CD4-positive, alpha-beta T cell treated with Interleukin-4 for 4 hours (primary cell): Measurements from ENCODE around the gene EBI3.
"Not testable (repeated sequence)": the region's sequence is repeated elsewhere in the genome, so short reads cannot be mapped to it uniquely, and the experiment has no call there.

Source experiments
- DNase-seq: peaks from one replicate; pipeline ENCODE4 v3.0.0-alpha.2; 2020

The EBI3 gene

DNA sequence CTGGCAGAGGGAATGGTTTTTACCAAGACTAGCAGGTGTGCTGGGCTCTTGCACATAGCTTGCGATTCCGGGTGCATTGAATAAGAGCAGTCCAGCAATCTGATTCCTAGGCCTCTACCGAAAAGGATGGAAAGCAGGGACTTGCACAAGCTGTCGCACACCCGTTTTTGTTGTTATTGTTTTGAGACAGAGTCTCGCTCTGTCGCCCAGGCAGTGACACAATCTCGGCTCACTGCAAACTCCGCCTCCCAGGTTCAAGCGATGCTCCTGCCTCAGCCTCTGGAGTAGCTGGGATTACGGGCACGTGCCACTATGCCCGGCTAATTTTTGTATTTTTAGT lies 5.5 kb downstream of the EBI3 start:
- no peak for DNase-seq

DNA sequence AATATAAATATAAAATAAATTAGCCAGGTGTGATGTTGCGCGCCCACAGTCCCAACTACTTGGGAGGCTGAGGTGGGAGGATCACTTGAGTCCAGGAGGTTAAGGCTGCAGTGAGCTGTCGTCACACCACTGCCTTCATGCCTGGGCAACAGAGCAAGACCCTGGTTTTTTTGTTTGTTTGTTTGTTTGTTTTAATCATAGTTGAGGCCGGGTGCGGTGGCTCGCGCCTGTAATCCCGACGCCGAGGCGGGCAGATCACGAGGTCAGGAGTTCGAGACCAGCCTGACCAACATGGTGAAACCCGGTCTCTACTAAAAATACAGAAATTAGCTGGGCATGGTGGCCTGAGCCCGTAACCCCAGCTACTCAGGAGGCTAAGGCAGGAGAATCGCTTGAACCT lies 8.2 kb downstream of the EBI3 start:
- not testable (repeated sequence) for DNase-seq

DNA sequence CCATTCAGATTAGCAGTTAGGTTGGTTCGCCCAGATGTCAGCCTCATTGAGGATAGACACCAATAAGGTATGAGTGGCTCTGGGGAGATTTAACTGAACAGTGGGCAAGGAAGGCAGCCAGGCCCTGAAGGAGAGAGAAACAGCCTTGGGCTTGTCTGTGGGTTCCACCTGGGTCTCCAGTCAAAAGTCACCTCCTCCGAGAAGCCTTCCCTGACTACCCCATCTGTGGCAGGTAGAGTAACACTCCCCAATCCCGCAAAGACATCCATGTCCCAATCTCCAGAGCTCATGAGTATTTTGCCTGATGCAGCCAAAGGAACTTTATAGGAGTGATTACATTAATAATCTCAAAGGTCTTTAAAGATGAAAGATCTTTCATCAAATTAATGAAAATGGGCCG lies 9.5 kb downstream of the EBI3 start:
- DNase-seq, result no peak

DNA sequence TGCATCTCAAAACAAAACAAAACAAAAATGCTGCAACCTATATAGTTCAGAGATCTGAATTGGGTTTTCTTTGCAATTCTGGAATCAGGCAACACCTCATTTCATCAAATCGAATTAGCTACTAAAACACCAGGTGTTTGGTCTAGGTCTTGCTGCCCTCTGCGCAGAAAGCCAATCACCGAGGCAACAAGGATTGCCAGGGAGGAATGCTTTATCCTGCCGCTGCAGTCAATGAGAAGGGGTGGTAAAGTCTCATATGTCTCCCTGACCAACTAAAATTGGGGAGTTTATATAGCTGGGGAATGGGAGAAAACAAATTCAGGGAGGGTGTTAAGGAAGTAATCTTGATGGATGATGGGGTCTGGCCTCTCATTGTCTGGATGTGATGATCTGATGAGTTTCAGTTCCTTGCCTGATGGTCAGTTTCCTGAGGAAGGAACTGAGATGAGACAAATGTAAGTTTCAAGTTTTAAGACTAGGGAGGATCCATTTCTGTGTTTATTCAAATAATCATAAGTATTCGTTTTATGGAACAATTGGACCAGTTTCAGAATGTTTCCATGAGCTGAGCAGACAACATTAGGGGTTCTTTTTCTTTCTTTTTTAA lies 12.6 kb downstream of the EBI3 start:
- no peak for DNase-seq

DNA sequence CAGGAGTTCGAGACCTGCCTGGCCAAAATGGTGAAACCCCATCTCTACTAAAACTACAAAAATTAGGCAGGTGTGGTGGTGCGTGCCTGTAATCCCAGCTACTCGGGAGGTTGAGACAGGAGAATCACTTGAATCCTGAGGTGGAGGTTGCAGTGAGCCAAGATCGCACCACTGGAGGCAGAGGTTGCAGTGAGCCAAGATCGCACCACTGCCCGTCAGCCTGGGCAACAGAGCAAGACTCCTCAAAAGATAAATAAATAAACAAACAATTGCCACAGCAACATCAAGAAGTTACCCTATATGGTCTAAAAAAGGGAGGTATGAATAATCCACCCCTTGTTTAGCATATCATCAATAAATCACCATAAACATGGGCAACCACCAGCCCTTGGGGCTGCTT lies 16.6 kb downstream of the EBI3 start:
- DNase-seq, result not testable (repeated sequence)

DNA sequence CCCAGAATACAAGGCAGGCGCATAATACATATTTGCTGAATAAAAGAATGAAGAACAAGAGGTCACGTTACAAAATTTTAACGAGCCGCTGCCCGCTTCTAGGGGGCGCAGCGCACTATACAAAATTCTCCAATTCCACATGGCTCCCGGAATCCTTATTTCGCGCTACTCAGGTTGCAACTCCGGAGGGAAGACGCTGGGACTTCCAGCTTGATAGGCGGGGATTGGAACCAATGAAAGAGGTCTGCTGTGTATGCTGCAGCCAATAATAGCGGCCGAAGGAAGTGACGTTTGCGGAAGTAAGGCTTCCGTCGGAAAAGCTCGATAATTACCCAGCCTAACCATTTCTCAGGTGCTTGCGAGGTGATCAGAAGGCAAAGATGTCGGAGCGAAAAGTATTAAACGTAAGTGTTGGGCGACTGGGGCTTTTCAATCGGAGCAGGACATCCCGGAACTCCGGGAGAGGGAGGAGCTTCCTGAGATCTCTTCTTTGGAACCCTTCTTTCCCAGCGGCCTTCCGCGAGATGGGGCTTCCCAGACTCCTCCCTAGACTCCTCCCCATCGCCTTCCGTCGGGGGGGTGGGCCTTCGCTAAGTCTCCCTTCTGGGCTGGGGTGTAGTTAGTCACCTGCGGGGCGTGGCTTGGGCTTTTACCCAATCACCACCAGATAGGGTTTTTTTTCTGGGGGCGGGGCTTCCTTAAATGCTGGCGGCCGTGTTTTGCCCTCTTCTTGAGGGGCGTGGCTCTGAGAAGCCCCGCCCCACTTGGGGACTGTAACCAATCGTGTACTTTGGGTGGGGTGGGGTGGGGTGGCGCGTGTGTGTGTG lies 17.7 kb downstream of the EBI3 start, which contains the start of gene YJU2:
YJU2 (plus strand) TSS at position 314 of the 827 bp plus-strand sequence; CDS start at position 381, 67 bp downstream.
- DNase-seq, result peak; percentile 99

DNA sequence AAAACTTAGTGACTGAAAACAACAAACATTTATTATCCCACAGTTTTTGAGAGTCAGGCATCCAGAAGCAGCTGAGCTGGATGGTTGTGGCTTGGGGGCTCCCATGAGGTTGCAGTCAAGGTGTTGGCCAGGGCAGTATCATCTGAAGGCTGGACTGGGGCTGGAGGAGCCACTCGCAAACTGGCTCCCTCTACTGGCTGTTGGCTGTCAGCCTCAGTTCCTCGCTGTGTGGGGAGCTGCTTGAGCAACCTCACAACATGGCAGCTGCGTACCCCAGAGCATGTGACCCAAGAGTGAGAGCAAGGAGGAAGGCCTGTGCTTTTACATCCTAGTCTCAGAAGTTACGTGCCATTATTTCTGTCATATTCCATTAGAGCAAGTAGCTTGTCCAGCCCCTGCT lies 27.2 kb downstream of the EBI3 start:
- no peak for DNase-seq

DNA sequence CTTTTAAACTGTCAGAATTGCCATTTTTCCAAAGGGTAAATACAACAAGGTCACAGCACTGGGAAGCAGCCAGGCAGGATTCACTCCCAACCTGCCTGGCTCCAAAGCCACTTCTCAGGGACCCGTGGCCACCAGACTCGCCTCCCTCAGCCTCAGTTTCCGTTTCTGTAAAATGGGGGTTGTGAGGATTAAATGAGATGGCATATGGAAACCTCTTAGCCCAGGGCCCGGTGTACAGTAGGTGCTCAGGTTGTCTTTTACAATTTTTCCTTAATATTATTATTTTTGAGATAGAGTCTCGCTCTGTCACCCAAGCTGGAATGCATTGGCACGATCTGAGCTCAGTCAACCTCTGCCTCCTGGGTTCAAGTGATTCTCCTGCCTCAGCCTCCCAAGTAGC lies 27.7 kb downstream of the EBI3 start:
- no peak for DNase-seq

DNA sequence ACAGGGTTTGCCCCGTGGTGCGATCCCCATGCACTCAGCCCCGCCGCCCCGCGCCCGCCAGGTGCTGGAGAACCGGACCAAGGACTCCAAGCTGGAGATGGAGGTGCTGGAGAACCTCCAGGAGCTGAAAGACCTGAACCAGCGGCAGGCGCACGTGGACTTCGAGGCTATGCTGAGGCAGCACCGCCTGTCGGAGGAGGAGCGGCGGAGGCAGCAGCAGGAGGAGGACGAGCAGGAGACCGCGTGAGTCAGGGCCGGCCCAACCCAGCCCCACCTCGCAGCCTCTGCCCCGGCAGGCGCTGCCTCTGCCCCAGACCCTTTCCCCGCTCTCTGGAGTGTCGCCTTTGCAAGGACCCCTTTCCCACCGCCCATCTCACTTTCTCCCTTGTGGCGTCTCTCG lies 28.9 kb downstream of the EBI3 start:
- DNase-seq, result no peak

DNA sequence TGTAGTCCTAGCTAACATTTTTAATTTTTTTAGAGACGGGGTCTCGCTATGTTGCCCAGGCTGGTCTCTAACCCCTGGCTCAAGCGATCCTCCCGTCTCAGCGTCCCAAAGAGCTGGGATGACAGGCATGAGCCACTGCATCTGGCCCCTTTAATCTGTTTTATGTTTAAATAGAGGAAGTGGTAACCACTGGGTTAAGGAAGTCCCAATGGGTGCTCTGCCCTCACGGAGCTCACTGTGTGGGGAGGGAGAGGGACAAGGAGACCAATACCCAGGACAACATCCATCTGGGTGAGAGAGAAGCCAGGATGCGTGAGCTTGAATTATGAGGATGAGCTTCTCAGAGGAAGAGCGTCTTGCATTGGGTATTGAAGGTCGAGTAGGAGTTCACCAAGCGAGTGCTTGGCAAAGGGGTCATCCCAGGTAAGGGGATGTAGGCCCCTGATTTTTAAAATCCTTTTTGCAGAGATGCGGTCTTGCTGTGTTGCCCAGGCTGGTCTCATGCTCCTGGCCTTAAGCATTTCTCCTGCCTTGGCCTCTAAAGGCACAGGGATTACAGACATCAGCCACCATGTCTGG lies 31.4 kb downstream of the EBI3 start:
- DNase-seq, result no peak

DNA sequence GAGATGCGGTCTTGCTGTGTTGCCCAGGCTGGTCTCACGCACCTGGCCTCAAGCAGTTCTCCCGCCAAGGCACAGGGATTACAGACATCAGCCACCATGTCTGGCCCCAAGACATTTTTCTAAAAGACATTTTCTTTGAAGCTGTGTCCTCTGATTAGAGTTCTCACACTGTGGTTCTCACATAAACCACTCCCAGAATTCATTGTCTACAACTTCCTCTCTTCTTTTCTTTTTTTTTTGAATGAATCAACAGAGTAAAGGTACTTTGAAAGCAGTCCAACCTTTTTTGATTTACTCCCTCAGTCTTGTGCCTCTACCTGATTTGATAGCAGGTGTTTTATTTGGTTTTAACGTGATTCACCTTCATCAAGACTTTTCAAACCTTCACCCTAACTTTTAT lies 35.5 kb downstream of the EBI3 start:
- peak; percentile 14 for DNase-seq

DNA sequence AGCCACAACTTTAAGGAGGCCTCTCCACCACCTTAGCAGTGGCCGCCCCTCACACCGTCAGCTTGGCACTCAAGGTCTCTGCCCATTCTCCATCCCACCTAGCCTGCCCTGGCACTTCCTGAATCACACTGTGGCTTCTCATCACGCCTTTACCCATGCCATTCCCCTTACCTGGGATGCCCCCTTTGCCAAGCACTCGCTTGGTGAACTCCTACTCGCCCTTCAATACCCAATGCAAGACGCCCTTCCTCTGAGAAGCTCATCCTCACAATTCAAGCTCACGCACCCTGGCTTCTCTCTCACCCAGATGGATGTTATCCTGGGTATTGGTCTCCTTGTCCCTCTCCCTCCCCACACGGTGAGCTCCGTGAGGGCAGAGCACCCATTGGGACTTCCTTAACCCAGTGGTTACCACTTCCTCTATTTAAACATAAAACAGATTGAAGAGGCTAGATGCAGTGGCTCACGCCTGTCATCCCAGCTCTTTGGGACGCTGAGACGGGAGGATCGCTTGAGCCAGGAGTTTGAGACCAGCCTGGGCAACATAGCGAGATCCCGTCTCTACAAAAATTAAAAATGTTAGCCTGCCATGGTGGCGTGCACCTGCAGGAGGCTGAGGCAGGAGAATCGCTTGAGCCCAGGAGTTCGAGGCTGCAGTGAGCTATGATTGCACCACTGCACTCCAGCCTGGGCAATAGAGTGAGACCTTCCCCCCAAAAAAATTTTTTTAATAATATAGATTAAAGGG lies 37.1 kb downstream of the EBI3 start:
- no peak for DNase-seq

DNA sequence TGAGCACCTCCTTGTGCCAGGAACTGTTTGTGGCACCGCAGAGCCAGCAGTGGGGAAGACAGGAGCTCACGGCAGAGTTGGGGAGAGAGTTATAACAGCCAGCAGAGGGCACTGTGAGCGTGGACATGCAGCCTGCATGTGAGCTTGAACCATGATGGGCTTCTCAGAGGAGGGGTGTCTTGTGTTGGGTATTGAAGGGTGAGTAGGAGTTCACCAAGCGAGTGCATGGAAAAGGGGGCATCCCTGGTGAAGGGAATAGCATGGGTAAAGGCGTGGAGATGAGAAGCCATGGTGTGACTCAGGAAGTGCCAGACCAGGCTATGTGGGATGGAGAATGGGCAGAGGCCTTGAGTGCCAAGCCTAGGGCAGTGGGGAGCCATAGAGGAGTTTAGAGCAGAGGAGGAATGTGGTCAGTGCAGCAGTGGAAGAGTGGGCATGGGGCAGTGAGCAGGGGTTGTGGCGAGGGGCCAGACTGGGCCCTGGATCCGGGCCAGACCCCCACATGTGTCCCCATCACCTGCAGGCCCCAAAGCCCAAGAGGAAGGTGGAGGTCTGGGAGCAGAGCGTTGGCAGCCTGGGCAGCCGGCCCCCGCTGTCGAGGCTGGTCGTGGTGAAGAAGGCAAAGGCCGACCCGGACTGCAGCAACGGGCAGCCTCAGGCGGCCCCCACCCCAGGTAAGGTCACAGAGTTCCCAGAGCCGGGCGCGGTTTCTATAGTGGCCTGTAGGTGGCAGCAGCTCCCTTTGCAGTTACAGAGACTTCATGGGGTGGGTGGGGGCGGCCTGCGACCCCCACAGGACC lies 38.0 kb downstream of the EBI3 start:
- peak; percentile 27 for DNase-seq

DNA sequence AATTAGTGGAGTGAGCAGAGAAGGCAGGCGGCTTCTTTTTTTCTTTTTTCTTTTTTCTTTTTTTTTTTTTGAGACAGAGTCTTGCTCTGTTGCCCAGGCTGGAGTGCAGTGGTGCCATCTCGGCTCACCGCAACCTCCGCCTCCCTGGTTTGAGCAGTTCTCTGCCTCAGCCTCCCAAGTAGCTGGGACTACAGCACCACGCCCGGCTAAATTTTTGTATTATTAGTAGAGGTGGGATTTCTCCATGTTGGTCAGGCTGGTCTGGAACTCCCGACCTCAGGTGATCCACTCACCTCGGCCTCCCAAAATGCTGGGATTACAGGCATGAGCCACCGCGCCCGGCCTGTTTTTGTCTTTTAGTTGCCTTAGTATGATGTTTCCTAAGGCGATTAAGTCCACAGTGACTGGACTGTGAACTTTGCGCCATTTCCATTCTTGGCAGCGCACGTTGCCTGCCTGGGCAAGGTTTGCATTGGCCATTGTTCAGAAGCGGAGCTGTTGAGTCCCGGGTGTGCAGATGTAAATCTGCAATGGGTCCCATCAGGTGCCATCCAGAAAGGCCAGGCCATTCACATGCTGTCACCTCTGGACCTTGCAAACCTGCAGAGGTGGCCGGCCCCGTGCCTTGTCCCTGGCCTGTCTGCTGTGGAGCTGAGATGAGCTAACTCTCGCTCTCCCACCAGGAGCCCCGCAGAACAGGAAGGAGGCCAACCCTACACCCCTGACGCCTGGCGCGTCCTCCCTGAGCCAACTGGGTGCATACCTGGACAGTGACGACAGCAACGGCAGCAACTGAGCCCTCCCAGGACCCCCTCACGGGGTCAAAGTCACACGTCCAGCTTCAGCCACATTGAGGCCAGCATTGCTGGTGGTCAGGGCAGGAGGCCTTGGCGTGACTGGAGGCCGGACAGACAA lies 38.8 kb downstream of the EBI3 start:
- DNase-seq, result no peak

DNA sequence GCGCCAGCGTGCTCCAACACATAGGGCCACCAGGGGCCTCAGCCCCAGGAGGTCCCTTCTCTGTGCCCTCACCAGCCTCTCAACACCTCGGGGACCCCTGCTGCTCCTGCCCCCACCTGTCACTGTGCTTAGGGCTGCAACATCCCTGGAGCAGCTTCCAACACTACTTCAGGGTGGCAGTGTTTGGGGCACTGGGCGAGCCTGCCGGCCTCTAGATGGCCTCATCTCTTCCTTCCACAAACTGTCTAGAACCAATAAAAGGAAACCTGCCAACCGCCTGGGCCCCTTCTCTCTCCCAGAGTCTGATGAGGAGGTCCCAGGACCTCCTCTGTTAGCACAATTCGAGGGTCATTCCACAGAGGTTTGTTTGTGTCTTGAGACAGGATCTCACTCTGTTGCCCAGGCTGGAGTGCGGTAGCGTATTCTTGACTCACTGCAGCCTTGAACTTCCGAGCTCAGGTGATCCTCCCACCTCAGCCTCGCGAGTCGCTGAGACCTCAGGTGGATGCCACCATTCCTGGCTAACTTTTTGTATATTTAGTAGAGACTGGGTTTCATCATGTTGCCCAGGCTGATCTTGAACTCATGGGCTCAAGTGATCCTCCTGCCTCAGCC lies 39.6 kb downstream of the EBI3 start:
- DNase-seq, result no peak

DNA sequence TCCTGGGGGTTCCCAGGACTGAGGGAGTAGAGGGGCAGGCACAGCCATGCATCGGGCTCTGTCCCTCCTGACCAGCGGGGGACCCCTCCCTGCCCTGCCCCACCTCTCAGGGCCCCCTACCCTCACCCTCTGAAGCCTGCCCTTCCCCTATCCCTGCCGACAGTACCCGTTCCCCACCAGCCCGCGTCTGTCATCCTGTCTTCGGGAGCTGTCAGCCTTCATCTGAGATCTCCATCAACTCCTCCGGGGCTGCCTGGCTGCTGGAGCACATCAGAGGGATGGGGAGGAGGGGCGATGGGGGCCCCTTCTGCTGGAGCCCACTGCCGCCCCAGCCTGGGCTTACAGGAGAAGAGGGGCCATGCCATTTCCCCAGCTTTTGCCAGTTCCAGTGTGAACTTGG lies 43.6 kb downstream of the EBI3 start:
- no peak for DNase-seq

DNA sequence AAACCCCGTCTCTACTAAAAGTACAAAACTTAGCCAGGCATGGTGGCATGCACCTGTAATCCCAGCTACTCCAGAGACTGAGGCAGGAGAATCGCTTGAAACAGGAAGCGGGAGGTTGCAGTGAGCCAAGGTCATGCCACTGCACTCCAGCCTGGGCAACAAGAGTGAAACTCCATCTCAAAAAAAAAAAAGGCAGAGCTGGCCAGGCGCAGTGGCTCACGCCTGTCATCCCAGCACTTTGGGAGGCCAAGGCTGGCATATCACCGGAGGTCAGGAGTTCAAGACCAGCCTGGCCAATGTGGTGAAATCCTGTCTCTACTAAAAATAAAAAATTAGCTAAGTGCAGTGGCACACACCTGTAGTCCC lies 45.0 kb downstream of the EBI3 start:
- DNase-seq, result not testable (repeated sequence)

DNA sequence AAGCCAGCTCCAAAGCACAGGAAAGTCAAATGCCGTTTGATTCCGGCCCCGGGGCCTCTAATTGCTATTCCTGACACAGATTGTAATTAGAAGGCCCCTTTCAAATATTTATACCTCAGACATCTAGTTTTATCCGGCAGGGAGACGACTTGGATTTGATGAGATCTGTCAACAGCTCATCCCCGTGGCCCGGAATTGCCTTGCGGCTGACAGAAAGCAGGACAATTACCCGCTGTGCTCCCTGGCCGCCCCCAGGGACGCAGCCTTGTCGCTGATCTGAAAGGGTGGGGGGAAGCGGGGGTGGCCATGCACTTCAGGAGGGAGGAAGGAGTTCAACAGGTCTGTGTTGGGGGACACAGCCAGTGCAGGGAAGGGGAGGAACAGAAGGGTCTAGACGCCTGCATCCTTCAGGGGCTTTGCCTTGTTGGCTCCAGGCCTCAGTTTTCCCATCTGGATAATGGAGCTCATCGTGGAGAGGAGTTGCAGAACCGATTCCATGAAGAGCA lies 47.9 kb downstream of the EBI3 start:
- DNase-seq, result no peak

DNA sequence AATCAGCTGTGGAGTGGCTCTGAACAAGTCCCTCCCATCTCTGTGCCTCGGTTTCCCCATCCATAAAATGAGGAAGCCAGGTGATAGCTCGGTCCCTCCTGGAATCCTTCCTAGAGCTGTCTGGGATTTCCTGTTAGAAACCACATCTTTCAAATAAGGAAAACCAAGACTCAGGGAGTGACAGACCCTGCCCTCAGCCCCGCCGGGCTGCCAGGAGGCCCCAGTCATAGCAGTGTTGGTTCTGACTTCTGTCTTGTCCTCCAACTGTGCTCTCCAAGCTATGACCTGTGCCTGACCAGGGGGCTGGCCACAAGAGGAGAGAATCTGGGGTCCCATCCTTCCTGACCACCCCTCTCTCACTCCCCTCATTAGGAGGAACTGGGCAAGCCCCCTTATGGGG lies 48.7 kb downstream of the EBI3 start:
- DNase-seq, result no peak

DNA sequence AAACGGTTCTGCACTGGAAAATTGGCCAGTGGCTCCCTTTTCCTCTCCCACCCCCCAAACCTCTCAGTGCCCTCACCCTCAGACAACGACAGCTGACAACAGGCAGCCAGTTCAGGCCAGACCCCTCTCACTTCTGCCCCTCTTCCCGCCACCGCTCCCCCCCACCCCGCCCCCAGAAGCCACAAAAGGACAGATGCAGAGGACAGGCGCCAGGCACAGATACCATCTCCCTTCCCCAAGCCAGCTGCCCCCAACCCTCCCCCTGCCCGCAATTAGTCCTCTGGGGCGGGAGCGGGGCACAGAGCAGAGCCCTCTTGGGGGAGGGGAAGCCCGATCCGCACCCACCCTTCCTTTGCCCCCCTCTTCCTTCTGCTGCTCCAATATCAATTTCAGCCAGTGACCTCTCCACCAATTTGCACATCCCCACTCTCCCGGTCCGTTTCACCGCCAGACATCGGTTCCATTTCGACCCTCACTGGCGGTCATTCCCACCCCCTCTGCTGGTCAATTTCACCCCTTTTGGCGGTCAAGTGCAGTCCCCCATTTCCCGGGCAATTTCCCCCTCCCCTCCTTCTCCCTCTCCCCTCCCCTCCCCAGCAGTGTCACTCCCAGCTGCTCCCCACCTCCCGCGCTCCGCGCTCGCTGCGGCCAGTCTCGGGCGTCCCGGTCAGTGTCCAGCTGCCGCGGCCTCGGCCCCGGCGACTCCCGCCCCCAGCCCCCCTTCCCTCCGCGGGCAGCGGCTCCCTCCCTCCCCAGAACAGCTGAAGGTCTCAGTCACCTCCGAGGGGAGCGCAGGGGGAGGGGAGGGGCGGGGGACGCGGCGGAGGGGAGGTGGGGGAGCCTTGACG lies 49.3 kb downstream of the EBI3 start, which contains the start of gene SHD:
SHD (plus strand) TSS at position 848 of the 848 bp plus-strand sequence. CDS start 798 bp downstream, outside the sequence.
- DNase-seq, result no peak
